Endothelial cell of umbilical vein (primary cell): Measurements from ENCODE around the gene DUSP3. TPM values are rescaled to one million over a fixed set of nuclear protein-coding genes. Genes with fewer than 3 reads are reported as not detected.

Experiments
- BruUV-seq: library from RNA; stranded (reverse); fragments of 400-500 nt; replicated peaks from 2 replicates; lab custom pipeline; 2021; lab: Mats Ljungman, UMichigan
- CTCF ChIA-PET: fragments of 300-600, 350-600 bp; sonication (Branson Sonifier 250); formaldehyde crosslinking; loops from one replicate; lab custom pipeline; 2021; ENCODE audit warnings: antibody characterized with exemption, inconsistent platforms; lab: Charles Lee
- POLR2A ChIA-PET: fragments of 300-600, 350-600 bp; sonication (Branson Sonifier 250); formaldehyde crosslinking; loops from one replicate; lab custom pipeline; 2021; ENCODE audit warnings: antibody characterized with exemption, inconsistent platforms; lab: Charles Lee
- DNase-seq: peaks from one replicate; pipeline ENCODE4 v3.0.0-alpha.2; 2011; ENCODE audit warnings: low read depth, low spot score
- FAIRE-seq: peaks from 2 replicates; lab custom pipeline; 2011; peaks lifted over from hg19 to GRCh38; lab: Jason Lieb, UNC
- H2AFZ ChIP-seq: 2 replicates; pipeline ENCODE4 v1.6.0; 2012; ENCODE audit warnings: low read depth, low read length, control low read depth, inconsistent platforms
- H3K27ac ChIP-seq: 2 replicates; pipeline ENCODE4 v1.5.1; 2011; ENCODE audit warnings: low read depth, mild to moderate bottlenecking, control low read depth, low read length, moderate library complexity; ENCODE audit not compliant: insufficient read depth
- H3K27me3 ChIP-seq, 2 experiments: 2 replicates each; pipeline versions ENCODE4 v1.6.0 to v1.6.1; 2011; ENCODE audit warnings: low read length in 2 of 2, mixed read lengths in 1 of 2; ENCODE audit not compliant: control insufficient read depth in 2 of 2, insufficient read depth in 2 of 2
- H3K36me3 ChIP-seq, 2 experiments: 2 replicates in 1 of 2; 3 replicates in 1 of 2; pipeline ENCODE4 v1.5.1; 2011; ENCODE audit warnings: low read length in 2 of 2, mild to moderate bottlenecking in 1 of 2, moderate library complexity in 1 of 2; ENCODE audit not compliant: control insufficient read depth in 2 of 2, insufficient read depth in 2 of 2; ENCODE audit errors: extremely low read depth in 1 of 2
- H3K4me1 ChIP-seq: 3 replicates; pipeline ENCODE4 v1.5.1; 2011; ENCODE audit warnings: mild to moderate bottlenecking, low read length; ENCODE audit not compliant: control insufficient read depth, insufficient read depth; ENCODE audit errors: extremely low read depth
- H3K4me2 ChIP-seq: 2 replicates; pipeline ENCODE4 v1.6.1; 2011; ENCODE audit warnings: low read length, control low read depth, mixed read lengths; ENCODE audit not compliant: insufficient read depth
- H3K4me3 ChIP-seq, 3 experiments: fragments of 200-600 bp in 1 of 3; sonication (generic), shearing (Covaris generic) in 1 of 3; replicated peaks in 1 of 3; 2 replicates each; pipeline ENCODE4 v1.5.1; 2011 to 2016; ENCODE audit warnings: control low read depth in 3 of 3, low read length in 3 of 3, mild to moderate bottlenecking in 2 of 3, inconsistent platforms in 1 of 3, low read depth in 1 of 3, moderate library complexity in 1 of 3; ENCODE audit not compliant: insufficient read depth in 1 of 3
- H3K79me2 ChIP-seq: 2 replicates; pipeline ENCODE4 v1.6.0; 2012; ENCODE audit warnings: low read length, inconsistent platforms; ENCODE audit not compliant: control insufficient read depth, insufficient read depth
- H3K9ac ChIP-seq: replicated peaks from 2 replicates; pipeline ENCODE3; 2011; ENCODE audit warnings: low read length, control low read depth; ENCODE audit not compliant: insufficient read depth; ENCODE audit errors: extremely low read depth
- H3K9me1 ChIP-seq: replicated peaks from 3 replicates; pipeline ENCODE4 v1.6.0; 2011; ENCODE audit warnings: mild to moderate bottlenecking, low read length; ENCODE audit not compliant: control insufficient read depth, insufficient read depth; ENCODE audit errors: extremely low read depth
- H3K9me3 ChIP-seq: replicated peaks from 2 replicates; pipeline ENCODE4 v1.5.1; 2012; ENCODE audit warnings: low read length, inconsistent platforms; ENCODE audit not compliant: control insufficient read depth, insufficient read depth
- H4K20me1 ChIP-seq: replicated peaks from 2 replicates; pipeline ENCODE3; 2011; ENCODE audit warnings: mild to moderate bottlenecking, low read length; ENCODE audit not compliant: control insufficient read depth, insufficient read depth; ENCODE audit errors: extremely low read depth
- EZH2 ChIP-seq: IDR thresholded peaks from 2 replicates; pipeline ENCODE4 v1.6.1; 2012; ENCODE audit warnings: borderline replicate concordance, low read depth, mild to moderate bottlenecking, moderate library complexity, low read length, inconsistent platforms; ENCODE audit not compliant: severe bottlenecking
- FOS ChIP-seq: IDR thresholded peaks from 2 replicates; pipeline ENCODE4 v1.6.1; 2011; ENCODE audit warnings: mild to moderate bottlenecking, low read length, moderate library complexity, borderline replicate concordance; ENCODE audit not compliant: insufficient read depth
- GATA2 ChIP-seq: IDR thresholded peaks from 2 replicates; pipeline ENCODE4 v1.7.0; 2011; ENCODE audit warnings: low read depth, mild to moderate bottlenecking, moderate library complexity, mixed read lengths, low read length; ENCODE audit not compliant: insufficient read length, insufficient read depth
- JUN ChIP-seq: IDR thresholded peaks from 2 replicates; pipeline ENCODE4 v1.6.1; 2011; ENCODE audit warnings: borderline replicate concordance, low read depth; ENCODE audit not compliant: insufficient read length, insufficient read depth
- MYC ChIP-seq: IDR thresholded peaks from one replicate; pipeline ENCODE4 v1.6.1; 2011; ENCODE audit warnings: mild to moderate bottlenecking, low read depth, low read length
- POLR2A ChIP-seq: IDR thresholded peaks from 2 replicates; pipeline ENCODE4 v1.6.1; 2012; ENCODE audit warnings: low read depth, mild to moderate bottlenecking, control low read depth, low read length
- POLR2AphosphoS5 ChIP-seq: IDR thresholded peaks from 2 replicates; pipeline ENCODE4 v1.6.1; 2012; ENCODE audit warnings: low read depth, mild to moderate bottlenecking, control low read depth, low read length, moderate library complexity; ENCODE audit not compliant: insufficient read depth
- dilution Hi-C: fragments of 300-500 bp; cut with MboI; formaldehyde crosslinking; loops from one replicate; pipeline ENCODE4 v1.15.0; 2019; ENCODE audit warnings: low sequenced_read_pairs; ENCODE audit not compliant: extremely low pct_ligation_motif_present
- intact Hi-C: fragments of 100-400 bp; cut with micrococcal nuclease; formaldehyde crosslinking; loops from one replicate; pipeline ENCODE4 v1.10.0; 2022
- polyA plus RNA-seq, 4 experiments: library from polyadenylated mRNA; depleted of rRNA in 3 of 4; stranded (reverse) in 3 of 4; unstranded in 1 of 4; fragments of >200 nt; gene quantifications; 2 replicates each; pipeline versions ENCODE4 v1.2.1 to v1.2.3, GENCODE V29; 2011 to 2012; ENCODE audit warnings: missing spikeins in 1 of 4
- total RNA-seq: library from RNA; stranded (reverse); gene quantifications from 2 replicates; pipeline ENCODE4 v1.2.3, GENCODE V29; 2021
- TF ChIP-seq, protein P1 (sequence below): IDR thresholded peaks from 2 replicates; pipeline ENCODE4 v1.6.1; 2011; ENCODE audit not compliant: insufficient read depth, insufficient read length
- TF ChIP-seq, protein P2 (sequence below), 2 donors: IDR thresholded peaks; 1 replicate in 1 of 2; 2 replicates in 1 of 2; pipeline ENCODE4 v1.5.1; 2011; ENCODE audit warnings: low read length in 2 of 2, mild to moderate bottlenecking in 2 of 2, moderate library complexity in 2 of 2, control low read depth in 1 of 2, inconsistent platforms in 1 of 2, low read depth in 1 of 2; ENCODE audit not compliant: insufficient read depth in 1 of 2; ENCODE audit errors: extremely low read depth in 1 of 2

Gene DUSP3
- total and polyA plus RNA-seq, 2 donors (not counting 3 experiments of a cell fraction or from before 2014, with no cell fraction given): 46.8 to 57.7 TPM

DNA sequence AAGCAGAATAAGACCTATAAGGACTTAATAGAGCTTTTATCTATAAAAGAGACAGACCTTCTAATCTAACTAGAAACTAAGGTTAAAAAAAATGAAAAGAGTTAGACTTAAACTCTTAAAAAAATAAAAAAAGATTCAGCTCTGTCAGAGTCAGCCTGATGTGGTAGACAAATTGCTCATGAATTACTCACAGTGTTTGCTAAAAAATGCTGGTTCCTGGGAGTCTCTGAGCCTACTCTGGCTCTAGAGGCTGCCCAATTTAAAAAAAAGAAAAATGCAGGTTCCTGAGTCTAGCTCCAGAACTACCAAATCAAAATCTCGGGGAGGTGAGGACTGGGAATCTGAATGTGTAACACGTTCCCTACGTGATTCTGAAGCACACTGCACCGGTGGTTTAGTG lies 38.2 kb downstream of the DUSP3 start:
- Histone ChIP-seq H2AFZ (no peak overlapping the region), H3K9me3 (no peaks in the 10 kb centered on the region), H3K27me3 (peaks cover under 1 to 3% of the 10 kb centered on the region in 2 experiments), H3K27ac (no peak overlapping the region), H3K9ac (no peak overlapping the region), H3K79me2 (no peaks in the 10 kb centered on the region), H3K4me1 (no peaks in the 10 kb centered on the region), H3K9me1 (no peaks in the 10 kb centered on the region), H3K4me2 (no peak overlapping the region), H4K20me1 (no peaks in the 10 kb centered on the region), H3K36me3 (no peaks in the 10 kb centered on the region), H3K4me3 (no peak overlapping the region)
- BruUV-seq: no TSS peak
- dilution Hi-C loops: no loop called here
- DNase-seq (no peak), FAIRE-seq (no peak)
- ChIA-PET POLR2A (no interaction called here), CTCF (interaction anchor here (0.8 to 1.2 kb wide), 6 partner anchors 9 to 67 kb away, joined by 3 to 4 read pairs (median 3); no protein-coding TSS in a partner anchor)
- TF ChIP-seq JUN: no peak
- no peak for TF ChIP-seq GATA2
- no peak for TF ChIP-seq EZH2
- TF ChIP-seq POLR2AphosphoS5: no peak
- TF ChIP-seq, protein P1, sequence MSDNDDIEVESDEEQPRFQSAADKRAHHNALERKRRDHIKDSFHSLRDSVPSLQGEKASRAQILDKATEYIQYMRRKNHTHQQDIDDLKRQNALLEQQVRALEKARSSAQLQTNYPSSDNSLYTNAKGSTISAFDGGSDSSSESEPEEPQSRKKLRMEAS: no peak
- TF ChIP-seq, protein P2, sequence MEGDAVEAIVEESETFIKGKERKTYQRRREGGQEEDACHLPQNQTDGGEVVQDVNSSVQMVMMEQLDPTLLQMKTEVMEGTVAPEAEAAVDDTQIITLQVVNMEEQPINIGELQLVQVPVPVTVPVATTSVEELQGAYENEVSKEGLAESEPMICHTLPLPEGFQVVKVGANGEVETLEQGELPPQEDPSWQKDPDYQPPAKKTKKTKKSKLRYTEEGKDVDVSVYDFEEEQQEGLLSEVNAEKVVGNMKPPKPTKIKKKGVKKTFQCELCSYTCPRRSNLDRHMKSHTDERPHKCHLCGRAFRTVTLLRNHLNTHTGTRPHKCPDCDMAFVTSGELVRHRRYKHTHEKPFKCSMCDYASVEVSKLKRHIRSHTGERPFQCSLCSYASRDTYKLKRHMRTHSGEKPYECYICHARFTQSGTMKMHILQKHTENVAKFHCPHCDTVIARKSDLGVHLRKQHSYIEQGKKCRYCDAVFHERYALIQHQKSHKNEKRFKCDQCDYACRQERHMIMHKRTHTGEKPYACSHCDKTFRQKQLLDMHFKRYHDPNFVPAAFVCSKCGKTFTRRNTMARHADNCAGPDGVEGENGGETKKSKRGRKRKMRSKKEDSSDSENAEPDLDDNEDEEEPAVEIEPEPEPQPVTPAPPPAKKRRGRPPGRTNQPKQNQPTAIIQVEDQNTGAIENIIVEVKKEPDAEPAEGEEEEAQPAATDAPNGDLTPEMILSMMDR (IDR thresholded peaks at IDR 0.05; ENCODE audit: extremely low read depth in 1 of 2, insufficient read depth in 1 of 2, low read depth in 1 of 2, low read length in 2 of 2): no peak
- no peak for TF ChIP-seq MYC
- TF ChIP-seq FOS: no peak
- TF ChIP-seq POLR2A: no peak
- intact Hi-C loops: no loop called here
